Amniotic stem cell (primary cell): ENCODE data around the gene IFITM5.
"Not testable (repeated sequence)": the region's sequence is repeated elsewhere in the genome, so short reads cannot be mapped to it uniquely, and the experiment has no call there.

ENCODE experiments used
- DNase-seq: peaks from one replicate; lab custom pipeline; 2025; lab: John Stamatoyannopoulos, UW

Gene IFITM5

GRCh38 chr11:283405-284104 lies 15.8 kb downstream of the IFITM5 start:
- no peak for DNase-seq

GRCh38 chr11:282630-283360 lies 16.5 kb downstream of the IFITM5 start:
- no peak for DNase-seq

GRCh38 chr11:282171-282570 lies 17.2 kb downstream of the IFITM5 start:
- DNase-seq = no peak

- DNase-seq = no peak
Observed at GRCh38 chr11:281486-282161, 17.7 kb downstream of the IFITM5 start.

GRCh38 chr11:280706-281485 lies 18.4 kb downstream of the IFITM5 start:
- no peak for DNase-seq

GRCh38 chr11:279966-280705 lies 19.2 kb downstream of the IFITM5 start:
- DNase-seq = no peak

GRCh38 chr11:279040-279965 lies 20.0 kb downstream of the IFITM5 start:
- no peak for DNase-seq

- no peak for DNase-seq
Observed at GRCh38 chr11:278001-278951, 21.1 kb downstream of the IFITM5 start, which contains the start of gene NLRP6. Gene NLRP6 (plus strand): TSS chr11:278407. CDS start chr11:278570, 163 bp downstream.

- DNase-seq = no peak
Observed at GRCh38 chr11:276219-276618, 23.1 kb downstream of the IFITM5 start.

GRCh38 chr11:272931-273198 lies 26.5 kb downstream of the IFITM5 start:
- no peak for DNase-seq

- DNase-seq = no peak
Observed at GRCh38 chr11:272195-272930, 27.0 kb downstream of the IFITM5 start.

GRCh38 chr11:271319-271715 lies 28.0 kb downstream of the IFITM5 start:
- no peak for DNase-seq

GRCh38 chr11:270451-271318 lies 28.6 kb downstream of the IFITM5 start:
- no peak for DNase-seq

GRCh38 chr11:269146-269890 lies 30.0 kb downstream of the IFITM5 start:
- no peak for DNase-seq

- not testable (repeated sequence) for DNase-seq
Observed at GRCh38 chr11:268716-269145, 30.6 kb downstream of the IFITM5 start.

GRCh38 chr11:267491-267994 lies 31.8 kb downstream of the IFITM5 start:
- DNase-seq = no peak
